Anterior cingulate cortex (tissue), 58 donors: ENCODE data around the gene LRP5.
"Not testable (repeated sequence)": the region's sequence is repeated elsewhere in the genome, so short reads cannot be mapped to it uniquely, and the experiment has no call there.

Experiments used
- DNase-seq, 58 donors: peaks; one replicate each; lab custom pipeline; 2025; lab: John Stamatoyannopoulos, UW

The LRP5 gene

DNA sequence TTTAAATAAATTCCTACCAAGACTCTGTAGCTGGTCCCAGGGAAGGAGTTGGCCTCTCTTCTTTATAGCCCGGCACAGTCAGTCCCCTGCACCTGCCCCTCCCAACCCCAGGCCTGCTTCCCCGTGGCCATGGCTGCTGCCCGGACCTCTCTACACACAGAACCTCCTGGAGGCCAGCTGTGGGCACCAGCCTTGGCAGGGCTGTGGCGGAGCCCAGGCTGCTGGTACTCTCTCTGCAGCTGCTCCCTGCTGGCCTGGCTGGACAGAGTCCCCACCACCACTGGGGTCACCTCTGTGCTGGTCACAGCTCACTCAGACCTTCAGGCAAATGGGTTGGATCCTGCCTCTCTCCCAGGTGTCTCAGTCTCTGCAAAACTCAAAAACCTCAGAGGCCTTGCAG is 69.3 kb downstream of the LRP5 start:
- peak in 3 of 58 donors; percentile 19 to 29 (median 22) for DNase-seq

DNA sequence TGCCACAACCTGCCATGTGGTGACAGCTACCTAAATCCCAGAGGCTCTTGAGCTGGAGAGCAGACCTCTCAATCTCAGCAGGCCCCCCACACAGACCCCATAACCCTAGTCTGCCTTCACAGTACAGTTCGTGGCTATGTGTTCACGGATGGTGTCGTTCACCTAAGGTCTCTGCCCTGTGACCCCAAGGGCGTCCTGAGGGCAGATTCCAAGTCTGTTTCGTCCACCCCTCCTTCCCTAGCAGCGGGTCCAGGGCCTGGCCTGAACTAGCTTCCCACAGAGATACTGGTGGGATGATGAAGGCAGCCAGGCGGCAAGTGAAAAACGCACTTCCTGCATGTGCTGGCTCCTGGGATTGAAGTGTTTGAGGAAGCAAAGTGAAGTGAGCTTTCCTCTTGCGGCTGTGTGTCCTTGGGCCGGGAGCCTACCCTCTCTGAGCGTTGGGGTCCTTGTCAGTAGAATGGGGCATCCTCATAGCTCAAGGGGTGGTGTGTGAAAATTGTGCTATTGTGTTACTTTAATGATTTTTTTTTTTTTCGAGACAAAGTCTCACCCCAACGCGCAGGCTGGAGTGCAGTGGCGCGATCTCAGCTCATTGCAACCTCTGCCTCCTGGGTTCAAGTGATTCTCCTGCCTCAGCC is 70.1 kb downstream of the LRP5 start:
- DNase-seq, result no peak

DNA sequence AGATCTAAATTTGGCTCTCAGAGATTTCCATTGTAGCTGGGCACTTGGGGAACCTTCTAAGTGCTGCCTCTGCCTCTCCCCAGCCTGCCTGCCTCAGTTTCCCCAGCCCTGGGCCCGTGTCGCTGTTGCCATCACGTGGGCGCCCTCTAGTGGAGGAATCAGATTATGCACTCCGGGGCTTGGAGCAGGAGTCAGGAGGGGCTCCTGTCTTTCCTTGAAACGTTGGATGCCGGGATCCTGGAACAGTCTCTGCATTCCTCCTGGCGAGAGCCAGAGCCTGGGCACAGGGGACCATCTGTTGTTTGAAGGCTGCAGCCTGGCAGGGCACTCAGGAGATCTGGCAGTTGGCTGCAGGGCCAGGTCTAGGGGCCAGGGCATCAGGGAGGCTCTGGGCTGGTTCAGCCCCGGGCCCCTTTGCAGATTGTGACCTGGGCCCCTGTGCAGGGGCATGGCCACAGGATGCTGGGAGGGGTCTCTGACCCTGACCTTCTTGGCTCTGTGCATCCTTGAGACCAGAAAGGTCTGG is 71.6 kb downstream of the LRP5 start:
- peak in 44 of 58 donors; percentile 9 to 79 (median 31) for DNase-seq

DNA sequence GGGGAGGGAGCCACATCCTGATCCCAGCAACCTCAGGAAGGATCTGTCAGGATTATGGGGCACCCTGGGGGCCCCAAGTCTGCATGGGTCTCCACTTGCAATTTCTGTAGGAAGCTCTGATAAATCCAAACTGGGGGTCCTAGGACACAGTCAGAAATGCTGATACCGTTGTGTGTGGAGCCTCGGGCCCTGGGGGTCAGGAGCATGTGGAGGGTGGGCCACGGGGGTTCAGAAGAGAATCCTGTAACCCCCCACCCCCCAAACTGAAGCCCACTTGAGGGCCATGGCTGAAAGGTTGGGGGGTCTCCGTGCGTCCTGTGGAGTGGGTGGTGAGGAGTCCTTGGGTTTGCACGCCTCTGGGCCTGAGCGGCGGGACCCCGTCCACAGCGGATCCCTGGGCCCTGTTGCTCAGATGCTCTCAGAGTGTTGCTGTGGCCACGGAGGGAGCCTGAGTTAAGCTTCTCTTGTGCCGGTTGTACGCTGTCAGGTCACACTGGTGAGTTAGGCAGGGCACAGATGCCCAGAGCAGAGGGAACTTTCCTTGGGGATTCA is 72.2 kb downstream of the LRP5 start:
- no peak for DNase-seq

DNA sequence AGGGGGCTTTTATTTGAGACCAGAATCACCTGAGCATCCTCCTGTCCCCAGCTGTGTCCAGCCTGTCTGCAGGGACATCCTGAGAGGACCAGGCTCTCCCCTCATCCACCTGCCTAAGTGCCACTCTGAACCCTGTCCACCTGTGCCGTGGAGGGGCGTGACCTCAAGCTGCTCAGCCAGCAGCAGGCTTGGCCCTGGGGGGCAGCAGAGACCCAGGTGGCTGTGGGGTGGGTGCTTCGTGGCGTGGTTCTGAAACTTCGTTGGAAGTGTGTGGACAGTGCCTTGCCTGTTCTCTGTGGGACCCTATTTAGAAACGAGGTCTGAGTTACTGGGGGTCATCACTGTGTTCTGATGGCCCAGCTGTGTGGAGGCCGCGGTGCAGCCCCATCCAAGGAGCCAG is 72.7 kb downstream of the LRP5 start:
- no peak for DNase-seq

DNA sequence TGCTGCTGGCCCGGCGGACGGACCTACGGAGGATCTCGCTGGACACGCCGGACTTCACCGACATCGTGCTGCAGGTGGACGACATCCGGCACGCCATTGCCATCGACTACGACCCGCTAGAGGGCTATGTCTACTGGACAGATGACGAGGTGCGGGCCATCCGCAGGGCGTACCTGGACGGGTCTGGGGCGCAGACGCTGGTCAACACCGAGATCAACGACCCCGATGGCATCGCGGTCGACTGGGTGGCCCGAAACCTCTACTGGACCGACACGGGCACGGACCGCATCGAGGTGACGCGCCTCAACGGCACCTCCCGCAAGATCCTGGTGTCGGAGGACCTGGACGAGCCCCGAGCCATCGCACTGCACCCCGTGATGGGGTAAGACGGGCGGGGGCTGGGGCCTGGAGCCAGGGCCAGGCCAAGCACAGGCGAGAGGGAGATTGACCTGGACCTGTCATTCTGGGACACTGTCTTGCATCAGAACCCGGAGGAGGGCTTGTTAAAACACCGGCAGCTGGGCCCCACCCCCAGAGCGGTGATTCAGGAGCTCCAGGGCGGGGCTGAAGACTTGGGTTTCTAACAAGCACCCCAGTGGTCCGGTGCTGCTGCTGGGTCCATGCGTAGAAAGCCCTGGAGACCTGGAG is 74.1 kb downstream of the LRP5 start:
- DNase-seq, result no peak

DNA sequence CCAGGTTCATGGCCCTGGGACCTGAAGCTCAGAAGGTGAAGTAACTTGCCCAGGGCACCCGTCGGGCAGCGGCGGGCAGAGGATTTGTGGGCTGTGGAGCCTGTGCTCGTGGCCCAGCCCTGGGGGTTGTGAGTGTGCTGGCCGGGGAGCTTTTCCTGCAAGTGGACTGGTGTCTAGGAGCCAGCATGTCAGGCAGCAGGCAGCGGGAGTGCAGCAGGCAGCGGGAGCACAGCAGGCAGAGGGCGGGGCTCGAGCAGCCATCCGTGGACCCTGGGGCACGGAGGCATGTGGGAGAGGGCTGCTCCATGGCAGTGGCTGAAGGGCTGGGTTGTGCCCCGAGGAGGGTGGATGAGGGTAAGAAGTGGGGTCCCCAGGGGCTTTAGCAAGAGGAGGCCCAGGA is 75.4 kb downstream of the LRP5 start:
- no peak for DNase-seq

DNA sequence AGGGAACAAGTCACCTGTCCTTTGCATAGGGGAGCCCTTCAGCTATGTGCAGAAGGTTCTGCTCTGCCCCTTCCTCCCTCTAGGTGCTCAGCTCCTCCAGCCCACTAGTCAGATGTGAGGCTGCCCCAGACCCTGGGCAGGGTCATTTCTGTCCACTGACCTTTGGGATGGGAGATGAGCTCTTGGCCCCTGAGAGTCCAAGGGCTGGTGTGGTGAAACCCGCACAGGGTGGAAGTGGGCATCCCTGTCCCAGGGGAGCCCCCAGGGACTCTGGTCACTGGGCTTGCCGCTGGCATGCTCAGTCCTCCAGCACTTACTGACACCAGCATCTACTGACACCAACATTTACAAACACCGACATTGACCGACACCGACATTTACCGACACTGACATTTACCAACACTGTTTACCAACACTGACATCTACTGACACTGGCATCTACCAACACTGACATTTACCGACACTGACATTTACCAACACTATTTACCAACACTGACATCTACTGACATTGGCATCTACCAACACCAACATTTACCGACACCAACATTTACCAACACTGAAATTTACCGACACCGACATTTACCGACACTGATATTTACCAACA is 76.3 kb downstream of the LRP5 start:
- DNase-seq, result no peak

DNA sequence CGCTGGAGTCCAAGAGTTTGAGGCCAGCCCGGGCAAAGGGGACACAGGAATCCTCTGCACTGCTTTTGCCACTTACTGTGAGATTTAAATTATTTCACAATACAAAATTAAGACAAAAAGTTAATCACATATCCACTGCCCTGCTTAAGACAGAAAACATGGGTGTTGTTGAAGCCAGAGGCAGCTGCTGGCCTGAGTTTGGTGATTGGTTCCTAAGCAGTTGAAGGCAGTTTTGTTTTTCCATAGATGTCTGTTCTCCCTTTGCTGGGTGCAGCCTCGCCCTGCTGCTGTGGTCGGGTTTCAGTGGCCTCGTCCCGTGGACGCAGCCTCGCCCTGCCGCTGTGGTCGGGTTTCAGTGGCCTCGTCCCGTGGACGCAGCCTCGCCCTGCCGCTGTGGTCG is 77.9 kb downstream of the LRP5 start:
- DNase-seq, result no peak

DNA sequence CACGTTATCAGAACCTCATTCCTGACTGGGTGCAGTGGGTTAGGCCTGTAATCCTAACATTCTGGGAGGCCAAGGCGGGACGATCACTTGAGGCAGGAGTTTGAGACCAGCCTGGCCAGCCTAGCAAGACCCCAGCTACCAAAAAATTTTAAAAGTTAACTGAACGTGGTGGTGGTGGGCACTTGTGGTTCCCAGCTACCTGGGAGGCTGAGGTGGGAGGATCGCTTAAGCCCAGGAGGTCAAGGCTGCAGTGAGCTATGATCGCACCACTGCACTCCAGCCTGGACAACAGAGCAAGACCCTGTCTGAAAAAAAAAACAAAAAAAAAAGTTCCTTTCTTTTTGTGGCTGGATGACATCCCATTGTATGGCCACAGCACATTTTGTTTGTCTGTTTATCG is 80.4 kb downstream of the LRP5 start:
- no peak for DNase-seq

DNA sequence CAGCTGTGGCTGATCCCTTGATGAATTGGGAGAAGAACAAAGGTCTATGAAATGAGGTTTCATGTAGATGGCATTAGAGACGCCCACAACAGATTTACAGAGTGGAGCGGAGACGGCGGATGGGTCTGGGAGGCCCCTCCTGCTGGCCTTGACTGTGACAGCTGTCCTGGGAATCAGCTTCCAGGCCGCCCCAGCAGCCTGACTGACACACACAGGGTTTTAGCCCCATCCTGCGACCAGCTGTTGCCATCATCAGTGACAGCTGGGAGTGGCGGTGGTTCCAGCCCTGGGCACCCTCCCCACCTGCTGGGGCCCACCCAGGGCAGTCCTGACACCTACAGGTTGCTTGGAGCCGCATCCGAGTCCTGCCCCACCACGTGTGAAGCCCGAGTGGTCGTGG is 84.1 kb downstream of the LRP5 start:
- DNase-seq, result no peak

DNA sequence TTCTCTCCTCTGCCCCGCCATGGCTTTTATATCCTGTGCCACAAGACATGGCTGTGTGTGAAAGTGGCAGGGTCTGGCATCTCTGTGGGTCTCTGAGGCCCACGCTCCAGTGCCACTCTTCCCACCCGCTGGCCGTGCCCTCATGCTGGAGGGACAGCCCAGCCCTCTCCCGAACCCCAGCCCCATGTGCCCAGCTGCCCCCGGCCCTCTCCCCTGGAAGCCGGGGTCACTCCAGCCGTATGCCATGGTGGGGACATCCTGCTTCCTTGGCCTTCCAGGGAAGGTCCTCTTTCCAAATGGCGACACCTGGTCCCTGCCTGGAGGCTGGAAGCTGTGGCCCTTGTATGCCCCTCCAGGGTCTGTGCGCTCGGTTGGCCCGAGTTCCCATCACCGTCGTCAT is 84.9 kb downstream of the LRP5 start:
- no peak for DNase-seq

DNA sequence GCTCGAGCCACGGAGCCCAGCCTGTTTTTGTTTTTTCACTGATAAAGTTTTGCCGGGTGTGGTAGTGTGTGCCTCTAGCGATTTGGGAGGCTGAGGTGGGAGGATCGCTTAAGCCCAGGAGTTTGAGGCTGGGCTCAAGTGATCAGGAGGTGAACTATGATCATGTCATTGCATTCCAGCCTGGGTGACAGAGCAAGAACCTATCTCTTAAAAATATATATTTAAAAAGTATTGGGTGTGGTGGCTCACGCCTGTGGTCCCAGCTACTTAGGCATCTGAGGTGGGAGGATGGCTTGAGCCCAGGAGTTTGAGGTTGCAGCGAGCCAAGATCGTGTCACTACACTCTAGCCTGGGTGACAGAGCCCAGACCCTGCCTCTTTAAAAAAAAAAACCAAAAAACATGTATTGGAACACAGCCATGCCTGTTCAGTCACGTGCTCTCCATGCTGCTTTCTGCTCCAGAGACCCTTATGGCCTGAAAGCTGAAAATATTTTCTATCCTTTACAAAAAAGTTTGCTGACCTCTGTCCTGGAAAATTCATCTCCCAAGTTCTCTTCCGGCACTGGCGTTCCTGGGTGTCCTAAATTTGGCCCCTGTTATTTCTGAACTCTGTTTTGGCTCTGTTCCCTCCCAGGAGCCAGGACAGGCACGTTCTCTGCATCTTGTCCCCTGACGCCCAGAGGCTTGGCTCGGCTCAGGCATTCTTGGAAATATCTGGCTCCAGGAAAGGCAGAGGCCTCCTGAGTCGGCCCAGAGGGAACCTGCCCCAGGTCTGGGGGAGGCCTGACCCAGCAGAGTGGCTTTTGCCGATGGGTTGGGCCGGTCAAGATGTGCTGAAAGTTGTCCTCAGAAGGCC is 86.8 kb downstream of the LRP5 start:
- DNase-seq, result no peak

DNA sequence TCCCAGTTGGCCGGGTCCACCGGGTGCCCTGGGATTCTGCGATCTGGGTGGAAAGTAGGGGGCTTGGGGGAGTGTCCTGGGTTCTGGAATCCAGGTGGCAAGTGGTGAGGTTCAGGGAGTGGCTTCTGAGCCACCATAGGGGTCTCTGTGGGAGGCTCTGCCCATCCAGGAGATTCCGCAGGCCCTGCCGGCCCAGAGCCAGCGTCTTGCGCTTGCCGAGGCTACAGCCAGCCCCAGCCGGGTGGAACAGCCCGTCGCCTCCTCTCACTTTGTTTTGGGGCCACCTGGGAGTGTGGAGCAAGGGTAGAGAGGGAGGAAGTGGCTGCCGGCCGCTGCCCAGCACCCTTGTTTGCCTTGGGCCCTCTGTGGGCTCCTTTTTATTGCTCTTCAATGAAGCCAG is 87.5 kb downstream of the LRP5 start:
- no peak for DNase-seq

DNA sequence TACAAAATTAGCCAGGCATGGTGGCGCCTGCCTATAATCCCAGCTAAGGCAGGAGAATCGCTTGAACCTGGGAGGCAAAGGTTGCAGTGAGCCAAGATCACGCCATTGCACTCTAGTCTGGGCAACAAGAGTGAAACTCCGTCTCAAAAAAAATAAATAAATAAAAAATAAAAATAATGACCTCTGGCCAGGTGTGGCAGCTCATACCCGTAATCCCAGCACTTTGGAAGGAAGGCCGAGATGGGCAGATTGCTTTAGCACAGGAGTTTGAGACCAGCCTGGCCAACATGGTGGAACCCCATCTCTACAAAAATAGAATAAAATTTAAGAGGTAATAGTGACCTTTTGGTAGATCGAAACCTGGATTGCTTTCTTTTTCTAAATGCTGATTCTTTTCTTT is 88.2 kb downstream of the LRP5 start:
- not testable (repeated sequence) for DNase-seq

DNA sequence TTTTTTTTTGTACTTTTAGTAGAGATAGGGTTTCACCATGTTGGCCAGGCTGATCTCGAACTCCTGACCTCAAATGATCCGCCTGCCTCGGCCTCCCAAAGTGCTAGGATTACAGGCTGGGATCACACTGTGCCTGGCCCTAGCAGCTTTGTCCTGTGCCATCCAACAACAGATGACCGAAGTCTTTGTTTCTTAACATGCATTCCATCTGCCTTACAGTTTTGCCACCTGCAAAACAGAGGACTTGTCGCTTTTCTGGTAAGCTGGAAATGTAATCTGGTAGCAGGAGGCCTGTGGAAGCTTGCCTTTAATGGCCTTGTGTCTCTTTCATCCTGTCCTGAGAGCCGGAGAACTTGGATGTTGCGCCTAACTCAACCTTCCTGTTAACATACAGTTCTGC is 89.5 kb downstream of the LRP5 start:
- no peak for DNase-seq

DNA sequence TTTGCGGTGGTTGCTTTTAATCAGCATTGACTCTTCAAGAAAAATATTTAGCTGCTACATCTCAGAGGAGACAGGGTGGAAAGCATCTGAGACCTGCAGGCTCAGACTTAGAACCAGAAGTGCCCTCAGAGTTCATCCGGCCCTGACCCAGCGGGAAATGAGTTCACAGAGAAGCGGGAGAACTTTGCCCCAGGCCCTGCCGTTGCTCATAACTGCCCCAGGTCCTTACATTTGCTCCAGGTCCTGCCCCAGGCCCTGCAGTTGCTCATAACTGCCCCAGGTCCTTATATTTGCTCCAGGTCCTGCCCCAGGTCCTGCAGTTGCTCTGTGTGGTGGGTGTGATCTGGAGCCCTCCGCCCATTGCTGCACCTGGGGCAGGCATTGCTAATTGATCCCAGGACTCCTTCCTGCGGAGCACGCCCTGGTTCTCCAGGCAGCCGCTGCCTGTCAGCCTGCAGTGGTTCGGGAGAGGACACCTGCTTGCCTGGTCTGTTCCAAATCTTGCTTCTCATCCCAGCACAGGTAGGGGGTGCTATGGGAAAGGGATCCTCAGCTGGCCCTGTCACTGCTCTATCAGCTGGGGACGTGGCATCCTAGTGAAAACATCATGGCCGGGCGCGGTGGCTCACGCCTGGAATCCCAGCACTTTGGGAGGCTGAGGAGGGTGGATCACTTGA is 90.1 kb downstream of the LRP5 start:
- no peak for DNase-seq

DNA sequence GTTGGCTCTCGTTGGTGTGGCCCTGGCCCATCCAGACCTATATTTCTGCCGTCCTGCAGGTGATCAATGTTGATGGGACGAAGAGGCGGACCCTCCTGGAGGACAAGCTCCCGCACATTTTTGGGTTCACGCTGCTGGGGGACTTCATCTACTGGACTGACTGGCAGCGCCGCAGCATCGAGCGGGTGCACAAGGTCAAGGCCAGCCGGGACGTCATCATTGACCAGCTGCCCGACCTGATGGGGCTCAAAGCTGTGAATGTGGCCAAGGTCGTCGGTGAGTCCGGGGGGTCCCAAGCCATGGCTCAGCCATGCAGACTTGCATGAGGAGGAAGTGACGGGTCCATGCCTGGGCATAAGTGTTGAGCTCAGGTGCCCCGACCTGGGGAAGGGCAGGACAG is 91.0 kb downstream of the LRP5 start:
- no peak for DNase-seq

DNA sequence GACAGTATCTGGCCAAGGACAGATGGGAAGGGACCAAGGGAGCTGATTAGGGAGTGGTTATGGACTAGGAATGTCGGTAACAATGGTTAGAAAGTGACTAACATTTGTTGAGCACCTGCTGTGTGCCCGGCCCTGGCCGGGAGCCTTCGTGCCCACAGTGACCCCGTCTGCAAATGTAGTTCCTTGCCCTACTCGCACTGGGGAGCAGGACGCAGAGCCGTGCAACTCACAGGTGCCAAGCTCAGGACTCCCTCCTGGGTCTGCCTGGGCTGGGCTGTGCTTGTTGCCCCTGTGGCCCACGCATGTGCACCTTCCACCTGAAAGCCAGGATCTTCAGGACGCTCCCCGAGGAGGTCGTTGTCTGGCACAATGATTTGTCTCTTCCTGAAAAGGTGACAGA is 91.4 kb downstream of the LRP5 start:
- DNase-seq, result no peak
